Inferior parietal cortex (tissue), 1 donor: ENCODE results near the gene CTDSPL.
A peak's percentile ranks its signal among the peaks of the same experiment; 100 is the strongest.

Experiments used
- DNase-seq: peaks from one replicate; pipeline ENCODE4 v3.0.0-alpha.2; 2016; ENCODE audit errors: extremely low spot score

CTDSPL gene

DNA sequence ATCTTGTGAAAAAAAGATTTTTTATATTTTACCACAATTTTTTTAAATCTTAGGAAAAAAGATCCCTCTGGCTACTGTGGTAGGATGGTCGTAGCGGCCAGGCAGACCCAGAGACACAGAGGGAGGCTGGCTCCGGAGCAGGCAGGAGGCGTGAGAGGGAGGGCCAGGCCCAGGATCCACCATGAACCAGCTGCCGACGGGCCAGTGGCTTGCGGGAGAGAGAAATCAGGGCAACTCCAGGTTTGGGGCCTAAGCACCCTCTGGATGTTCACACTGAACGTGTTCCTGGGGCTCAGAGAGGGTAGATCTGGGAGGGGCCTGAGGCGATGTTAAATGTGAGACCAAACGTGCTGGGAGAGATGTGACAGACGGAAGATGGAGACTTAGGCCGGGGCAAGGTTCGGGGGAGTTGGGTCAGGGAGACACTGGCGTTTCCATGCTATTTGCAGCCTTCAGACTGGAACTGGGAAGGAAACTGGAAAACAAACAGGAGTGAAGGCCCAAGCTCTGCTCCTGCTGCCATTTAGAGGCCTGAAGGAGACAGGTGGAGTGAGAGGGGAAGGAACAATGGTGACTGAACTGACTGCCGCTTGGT lies 127.3 kb downstream of the CTDSPL start:
- DNase-seq, result no peak

DNA sequence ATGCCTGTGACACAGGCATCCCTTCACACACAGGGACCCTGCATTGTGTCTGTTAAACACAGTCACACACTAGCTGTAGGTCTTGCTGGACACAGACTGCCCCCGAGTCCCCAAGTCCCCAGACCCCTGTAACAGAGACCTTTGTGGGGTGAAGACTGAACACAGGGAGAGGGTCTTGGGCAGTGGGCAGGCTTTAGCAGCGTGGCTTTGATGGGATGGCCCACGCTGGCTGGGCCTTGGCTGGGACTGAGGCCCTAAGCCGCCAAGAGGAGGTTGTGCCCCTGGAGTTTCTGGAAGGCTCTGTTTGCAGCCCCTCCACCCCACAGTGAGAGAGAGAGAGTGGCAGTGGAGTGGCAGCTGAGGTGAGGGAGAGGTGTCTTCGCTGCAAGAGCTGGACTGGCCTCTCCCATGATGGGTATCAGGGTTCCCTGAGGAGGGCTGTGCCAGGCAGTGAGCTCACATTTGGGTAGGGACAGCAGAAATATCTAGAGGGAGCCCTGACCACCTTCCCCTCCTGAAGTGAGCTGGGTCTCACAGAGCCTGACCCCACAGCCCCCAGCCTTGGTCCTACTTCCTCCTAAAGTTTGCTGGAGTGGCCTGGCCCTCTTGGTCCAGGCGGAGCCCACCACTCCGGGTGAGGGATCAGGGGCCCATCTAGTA lies 128.3 kb downstream of the CTDSPL start:
- DNase-seq, result no peak

DNA sequence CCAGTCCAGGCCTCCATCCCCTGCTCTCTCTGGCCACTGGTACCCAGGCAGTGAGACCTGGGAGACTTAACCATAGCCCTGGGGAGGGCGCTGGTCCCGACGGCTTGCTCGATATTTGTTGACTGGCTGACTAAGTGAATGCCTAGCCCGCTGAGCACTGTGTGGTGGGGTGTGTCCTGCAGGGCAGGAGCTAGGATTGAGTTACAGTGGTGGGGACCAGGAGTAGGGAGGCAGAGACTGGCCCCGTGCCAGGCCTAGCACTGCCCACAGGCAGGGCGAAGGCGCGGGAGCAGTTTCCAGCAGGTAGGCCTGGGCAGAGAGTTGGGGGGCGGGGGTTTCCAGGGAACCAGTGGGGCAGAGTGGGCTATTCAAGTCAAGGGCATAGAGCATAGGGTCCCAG lies 128.8 kb downstream of the CTDSPL start, which contains the start of gene VILL:
VILL (plus strand) TSS at position 260 of the 400 bp plus-strand sequence. CDS start 2,887 bp downstream, outside the sequence.
- DNase-seq, result no peak

DNA sequence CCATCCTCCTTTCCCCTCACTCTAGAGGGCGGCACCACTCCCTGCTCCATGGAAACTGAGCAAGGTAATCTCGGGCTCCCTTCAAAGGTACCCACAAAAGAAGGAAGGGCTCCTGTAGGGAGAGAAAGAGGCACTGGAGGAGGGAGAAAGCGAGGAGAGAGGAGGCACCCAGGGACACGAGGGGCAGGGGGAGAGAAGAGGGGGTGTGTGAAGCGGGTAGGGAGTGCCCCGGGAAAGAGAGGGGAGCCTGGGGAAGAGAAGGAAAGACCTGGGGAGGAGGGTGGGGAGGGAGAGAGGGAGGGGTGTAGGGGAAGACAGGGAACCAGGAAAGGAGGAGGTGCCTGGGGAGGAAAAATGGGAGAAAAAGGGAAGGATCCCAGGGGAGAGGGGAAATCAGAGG lies 129.4 kb downstream of the CTDSPL start:
- no peak for DNase-seq

DNA sequence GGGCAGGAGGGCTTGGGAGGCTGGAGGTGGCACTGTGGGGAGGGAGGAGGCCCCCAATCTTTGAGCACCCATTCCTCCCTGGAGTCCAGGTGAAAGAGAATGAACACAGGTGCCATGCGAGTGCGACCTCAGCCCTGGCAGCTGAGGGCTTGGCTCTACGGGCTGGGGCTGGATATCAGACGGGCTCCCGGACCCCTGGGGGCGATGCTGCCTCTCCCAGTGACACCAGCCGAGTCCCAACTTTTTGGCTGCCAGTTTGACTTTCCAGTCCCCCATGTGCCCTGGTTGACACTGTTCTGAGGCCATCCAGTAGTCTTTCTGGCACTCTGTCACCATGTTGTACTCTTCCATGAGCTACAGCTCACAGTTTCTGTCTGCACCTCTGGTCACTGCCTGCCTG lies 130.1 kb downstream of the CTDSPL start:
- DNase-seq, result no peak

DNA sequence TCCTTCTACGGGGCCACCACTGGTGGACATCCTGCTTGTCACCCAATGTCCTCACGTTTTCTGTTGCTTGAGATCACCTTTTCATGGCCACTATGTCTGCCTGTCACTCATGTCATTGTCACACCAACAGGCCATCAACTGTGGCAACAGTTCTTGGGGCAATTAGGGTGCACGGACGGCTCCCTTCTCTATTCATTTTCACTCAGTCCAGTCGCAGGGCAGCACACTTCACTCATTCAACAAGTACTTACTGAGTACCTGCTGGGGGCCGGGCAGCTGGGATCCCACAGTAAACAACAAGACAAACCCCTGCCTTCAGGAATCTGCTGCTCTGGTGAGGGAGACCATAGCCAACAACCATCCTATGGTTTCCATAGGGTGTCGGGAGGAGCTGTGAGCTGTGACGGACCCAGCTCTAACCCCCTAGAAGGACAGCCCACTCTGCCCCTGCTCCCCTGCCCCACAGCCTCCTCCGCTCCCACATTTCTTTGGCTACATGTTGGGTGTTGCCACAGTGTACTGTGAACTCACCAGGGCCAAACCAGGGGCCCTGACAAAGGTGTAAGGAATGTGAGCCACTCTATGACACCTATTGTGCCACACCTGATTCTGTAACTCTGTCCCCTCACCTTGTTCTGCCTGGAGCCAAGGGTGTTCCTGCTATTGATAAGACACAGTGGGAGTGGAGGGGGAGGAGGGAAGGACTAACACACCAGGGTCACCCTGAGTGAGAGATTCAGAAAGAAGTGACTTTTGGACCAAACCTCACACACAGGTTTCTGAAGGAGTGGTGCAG lies 130.8 kb downstream of the CTDSPL start:
- DNase-seq, result no peak

DNA sequence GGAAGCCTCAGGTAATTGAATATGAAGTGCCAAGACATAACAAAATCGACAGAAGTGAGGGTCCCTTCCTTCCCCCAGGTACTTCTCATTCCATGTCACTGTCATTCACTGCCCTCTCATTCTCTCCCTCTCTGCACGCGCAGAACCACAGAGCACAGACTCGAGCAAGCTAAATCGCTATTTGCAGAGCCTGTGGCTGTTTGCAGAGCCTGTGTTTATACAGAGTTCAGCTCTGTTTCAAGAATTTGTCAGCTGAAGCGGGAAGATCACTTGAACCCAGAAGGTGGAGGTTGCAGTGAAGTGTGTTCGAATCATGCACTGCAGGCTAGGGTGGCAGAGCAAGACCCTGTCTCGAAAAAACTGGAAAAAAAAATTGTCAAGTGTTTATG lies 131.4 kb downstream of the CTDSPL start:
- DNase-seq, result no peak

DNA sequence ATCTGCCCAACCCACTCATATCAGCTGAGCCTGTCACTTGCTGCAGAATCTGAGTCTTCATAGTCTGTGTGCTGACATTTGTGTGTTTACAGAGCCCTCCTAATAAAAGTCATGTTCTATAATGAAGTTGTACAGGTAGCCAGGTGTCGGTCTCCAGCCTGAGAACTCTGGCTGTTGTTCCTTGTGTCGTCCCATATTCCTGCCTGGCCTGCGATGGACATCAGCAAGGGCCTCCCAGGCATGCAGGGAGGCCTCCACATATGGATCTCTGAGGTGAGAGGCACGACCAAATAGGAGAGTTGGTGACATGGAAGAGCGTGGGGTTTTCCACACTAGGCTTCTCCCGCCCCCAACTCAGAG lies 131.8 kb downstream of the CTDSPL start:
- DNase-seq, result no peak

DNA sequence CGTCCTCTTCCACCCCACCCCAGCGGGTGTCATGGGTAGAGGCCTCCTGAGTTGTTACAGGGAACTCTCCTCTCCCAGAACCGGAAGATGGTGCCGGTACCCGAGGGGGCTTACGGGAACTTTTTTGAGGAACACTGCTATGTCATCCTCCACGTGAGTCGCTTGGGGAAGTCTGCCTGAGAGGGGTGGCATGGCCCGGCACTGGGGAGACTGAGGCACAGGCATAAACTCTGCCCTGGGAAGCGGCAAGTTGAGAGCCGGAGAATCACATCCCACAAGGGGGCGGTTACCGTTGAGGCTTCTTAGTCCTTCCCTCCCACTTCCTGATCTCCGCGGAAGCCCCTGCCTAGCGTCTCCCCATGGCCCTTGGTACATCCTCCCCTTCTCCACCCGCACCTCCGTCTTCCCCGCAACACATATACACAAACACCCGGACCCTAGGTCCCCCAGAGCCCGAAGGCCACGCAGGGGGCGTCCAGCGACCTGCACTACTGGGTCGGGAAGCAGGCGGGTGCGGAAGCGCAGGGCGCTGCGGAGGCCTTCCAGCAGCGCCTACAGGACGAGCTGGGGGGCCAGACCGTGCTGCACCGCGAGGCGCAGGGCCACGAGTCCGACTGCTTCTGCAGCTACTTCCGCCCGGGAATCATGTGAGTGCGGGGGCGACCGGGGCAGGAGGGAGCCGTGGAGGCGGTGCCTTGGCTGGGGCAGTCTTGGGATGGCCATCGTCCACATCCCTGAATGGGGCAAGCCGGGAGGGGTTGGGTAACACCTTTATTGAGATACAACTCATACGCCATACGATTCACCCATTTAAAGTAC lies 132.3 kb downstream of the CTDSPL start:
- peak; percentile 63 for DNase-seq

DNA sequence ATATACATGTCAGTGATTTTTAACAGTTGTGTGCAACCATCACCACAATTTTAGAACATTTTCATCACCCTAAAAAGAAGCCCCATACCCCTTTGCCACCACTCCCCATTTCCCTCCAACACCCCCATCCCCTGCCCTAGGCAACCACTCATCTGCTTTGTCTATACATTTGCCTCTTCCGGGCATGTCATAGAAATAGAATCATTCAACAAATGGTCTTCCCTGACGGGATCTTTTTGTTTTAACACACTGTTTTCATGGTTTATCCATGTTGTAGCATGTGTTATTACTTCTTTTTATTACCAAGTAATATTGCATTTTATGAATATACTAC lies 132.9 kb downstream of the CTDSPL start:
- no peak for DNase-seq

DNA sequence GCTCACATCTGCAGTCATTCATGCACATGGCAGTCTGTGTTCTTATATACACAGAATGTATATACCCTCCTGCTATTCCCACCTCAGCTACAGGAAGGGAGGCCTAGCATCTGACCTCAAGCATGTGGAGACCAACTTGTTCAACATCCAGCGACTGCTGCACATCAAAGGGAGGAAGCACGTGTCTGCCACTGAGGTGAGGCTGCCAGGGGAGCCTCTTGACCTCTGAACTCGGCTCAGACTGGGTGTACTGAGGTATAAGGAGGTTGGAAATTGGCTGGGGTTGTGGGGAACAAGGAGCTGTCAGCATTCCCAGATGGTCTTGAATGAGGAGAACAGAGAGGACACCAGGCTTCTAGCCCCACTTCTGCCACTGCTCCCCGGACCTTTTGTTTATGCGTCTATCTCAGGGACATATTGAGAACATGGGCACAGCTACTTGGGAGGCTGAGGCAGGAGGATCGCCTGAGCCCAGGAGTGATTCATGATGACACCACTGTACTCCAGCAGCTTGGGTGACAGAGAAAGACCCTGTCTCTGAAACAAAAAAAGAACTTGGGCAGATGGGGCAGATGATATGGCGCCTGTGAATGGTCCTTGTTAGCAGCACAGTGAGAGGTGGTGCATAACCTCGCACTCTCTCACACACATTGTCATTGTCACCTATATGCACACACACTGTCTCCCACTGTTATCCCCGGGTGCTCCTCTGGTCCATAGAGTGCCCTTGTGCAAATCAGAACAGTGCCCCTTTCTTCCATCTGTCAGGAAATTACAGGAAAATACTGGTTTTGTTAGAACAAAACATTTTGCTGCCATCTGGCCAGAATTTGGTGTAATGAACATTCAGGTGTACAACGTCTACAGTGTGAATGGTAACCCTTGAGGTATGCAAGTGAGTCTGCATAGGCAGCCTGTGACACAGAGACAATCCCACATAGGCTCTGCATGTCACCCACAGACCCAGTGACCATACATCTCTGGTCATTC lies 134.3 kb downstream of the CTDSPL start:
- no peak for DNase-seq

DNA sequence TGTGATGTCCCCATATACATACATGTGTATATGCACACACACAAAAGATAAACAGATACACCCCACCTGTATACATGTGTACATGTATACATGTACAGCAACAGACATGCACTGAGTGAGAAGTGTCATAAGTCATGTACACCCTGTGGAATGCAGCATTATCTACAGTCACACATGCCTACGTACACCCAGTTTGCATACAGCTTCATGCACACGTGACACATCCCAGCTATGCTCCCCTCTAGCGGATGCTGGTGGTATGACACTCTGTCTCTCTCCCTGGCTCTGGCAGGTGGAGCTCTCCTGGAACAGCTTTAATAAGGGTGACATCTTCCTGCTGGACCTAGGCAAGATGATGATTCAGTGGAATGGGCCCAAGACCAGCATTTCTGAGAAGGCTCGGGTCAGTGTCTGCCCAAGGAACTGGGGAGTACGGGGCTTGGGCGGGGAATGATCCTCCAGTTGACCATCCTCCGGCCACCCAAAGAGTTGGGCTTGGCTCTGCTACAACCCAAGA lies 135.2 kb downstream of the CTDSPL start:
- peak; percentile 79 for DNase-seq

DNA sequence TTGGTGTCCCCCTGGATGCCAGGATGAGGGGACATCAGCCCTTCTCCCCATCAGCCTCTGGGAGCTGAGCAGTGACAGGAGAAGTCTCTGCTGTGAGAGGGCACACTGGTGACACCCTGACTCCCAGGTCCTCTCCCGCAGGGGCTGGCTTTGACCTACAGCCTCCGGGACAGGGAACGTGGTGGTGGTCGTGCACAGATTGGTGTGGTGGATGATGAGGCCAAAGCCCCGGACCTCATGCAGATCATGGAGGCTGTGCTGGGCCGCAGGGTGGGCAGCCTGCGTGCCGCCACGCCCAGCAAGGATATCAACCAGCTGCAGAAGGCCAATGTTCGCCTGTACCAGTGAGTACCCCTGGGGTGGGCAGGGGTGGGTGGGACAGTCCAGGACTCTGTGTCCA lies 135.7 kb downstream of the CTDSPL start:
- DNase-seq, result no peak

DNA sequence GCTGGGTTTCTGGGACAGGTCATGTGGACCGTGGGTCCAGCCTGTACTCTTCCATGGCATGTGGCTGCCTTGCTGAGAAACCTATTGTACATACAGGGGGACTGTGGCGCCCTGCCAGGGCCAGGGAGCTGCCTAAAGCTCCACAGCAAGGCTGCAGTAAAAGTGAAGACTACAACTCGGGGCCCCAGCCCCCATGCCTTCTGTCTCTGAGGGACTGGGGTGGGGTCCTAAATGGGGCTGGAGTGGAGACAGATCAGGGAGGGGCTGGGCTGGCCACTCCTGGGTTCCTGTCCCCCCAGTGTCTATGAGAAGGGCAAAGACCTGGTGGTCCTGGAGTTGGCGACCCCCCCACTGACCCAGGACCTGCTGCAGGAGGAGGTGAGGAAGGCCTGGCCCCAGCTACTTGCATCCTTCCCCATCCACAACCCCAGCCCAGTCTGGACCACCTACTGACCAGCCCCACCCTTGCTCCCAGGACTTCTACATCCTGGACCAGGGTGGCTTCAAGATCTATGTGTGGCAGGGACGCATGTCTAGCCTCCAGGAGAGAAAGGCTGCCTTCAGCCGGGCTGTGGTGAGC lies 136.2 kb downstream of the CTDSPL start:
- no peak for DNase-seq

DNA sequence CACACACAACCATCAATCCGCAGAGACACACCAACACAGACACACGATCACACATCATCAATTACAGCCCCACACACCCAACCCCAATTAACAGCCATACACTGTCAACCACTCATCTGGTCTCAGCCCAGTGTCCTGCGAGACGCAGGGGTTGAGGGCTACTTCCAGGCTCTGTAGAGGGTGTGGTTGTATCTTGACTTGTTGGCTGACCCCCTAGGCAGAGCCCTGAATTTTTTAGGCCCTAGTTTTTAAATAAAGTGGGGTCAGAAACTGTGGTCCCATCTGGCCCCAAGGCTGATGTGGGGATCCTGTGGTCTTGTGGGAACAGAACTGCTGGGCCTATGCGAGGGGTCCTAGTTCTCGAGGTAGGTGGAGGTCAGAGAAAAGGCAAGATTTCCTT lies 138.2 kb downstream of the CTDSPL start:
- no peak for DNase-seq

DNA sequence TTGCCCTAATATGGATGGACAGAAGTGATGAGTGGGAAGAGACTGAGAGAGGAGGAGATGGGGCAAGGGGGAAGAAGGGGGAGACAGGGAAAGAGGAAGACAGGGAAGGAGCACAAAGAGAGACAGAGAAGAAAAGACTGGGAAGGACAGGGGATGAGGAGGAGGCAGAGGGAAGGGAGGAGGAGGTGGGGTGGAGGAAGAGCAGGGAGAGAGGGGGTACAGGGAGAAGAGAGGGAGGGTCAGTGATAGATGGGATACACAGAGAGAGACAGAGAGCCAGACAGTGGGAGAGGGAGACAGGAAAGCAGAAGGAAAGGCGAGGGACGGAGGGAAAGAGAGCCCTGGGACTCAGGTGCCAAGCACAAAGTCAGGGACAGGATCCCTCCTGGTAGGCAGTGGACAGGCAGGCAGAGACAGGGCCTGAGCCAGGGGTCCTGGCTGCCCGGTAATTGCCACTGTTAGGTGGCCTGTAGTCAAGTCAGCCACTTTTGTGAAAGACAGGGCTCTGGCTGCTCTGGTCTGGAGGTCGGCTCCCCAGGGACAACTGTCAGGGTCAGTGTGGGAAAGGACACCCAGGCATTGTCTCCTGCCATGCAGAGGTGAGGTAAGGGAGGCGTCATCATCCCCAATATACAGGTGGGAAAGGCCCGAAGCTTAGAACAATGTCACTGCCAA lies 138.7 kb downstream of the CTDSPL start:
- no peak for DNase-seq

DNA sequence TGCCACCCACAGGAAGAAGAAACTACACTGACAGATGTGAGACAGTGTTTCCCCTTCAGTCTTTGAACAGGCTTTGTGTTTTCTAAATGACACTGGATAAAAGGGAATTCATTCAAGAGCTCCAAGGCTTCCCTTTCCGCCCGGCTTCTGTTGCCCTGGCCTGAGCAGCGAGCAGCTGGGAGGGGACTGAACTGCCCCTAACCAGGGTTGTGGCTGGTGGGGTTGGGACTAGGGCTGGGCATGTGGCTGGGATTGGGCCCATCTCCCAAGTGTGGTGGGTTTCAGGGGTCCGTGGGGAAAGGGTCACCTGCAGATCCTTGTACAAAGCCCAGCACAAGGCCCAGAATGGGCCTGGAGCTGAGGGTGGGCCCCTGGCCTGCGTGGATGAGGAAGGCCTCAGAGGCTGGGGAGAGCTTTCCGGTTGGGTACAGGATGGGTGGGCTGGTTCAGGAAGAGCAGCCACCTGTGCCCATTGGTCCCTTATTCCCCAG lies 139.3 kb downstream of the CTDSPL start:
- no peak for DNase-seq

DNA sequence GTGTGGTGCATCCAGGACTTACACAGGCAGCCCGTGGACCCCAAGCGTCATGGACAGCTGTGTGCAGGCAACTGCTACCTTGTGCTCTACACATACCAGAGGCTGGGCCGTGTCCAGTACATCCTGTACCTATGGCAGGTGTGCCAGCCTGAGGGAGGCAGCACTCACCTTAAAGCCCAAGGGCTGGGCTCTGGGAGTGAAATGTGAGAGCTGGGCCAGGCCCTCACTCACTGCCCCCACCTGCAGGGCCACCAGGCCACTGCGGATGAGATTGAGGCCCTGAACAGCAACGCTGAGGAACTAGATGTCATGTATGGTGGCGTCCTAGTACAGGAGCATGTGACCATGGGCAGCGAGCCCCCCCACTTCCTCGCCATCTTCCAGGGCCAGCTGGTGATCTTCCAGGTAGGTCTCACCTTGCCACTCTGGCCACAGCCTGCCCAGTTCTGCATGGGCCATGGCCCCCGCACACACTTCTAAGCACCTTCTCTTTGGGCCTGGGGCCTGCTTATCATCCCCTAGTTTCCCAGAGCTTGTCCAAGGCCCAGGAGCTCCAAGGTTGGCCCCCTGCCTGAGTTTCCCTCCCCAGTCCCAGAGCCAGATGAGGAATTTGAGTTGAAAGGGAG lies 139.9 kb downstream of the CTDSPL start:
- DNase-seq, result no peak

DNA sequence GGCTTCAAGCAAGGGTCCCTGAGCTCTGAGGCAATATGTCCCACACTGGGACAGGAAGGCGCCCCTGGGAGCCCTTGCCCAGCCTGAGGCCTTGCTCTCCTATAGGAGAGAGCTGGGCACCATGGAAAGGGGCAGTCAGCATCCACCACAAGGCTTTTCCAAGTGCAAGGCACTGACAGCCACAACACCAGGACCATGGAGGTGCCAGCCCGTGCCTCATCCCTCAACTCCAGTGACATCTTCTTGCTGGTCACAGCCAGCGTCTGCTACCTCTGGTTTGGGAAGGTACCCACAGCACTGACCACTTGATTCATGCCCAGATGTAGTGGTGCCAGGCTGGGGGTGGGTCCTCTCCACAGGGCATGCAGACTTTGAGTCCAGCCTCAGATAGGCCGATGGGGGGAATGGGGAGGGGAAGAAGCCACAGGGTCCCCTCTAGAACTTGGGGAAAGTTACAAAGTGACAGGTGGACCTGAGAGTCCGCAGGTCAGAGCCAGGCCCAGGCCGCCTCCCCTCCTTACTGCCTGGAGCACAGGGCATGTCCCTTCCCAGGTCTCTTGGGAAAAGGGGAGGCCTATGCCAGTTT lies 140.7 kb downstream of the CTDSPL start:
- no peak for DNase-seq
